ENCODE results near the gene UBE2Q2.

- TF ChIP-seq, protein P1, sequence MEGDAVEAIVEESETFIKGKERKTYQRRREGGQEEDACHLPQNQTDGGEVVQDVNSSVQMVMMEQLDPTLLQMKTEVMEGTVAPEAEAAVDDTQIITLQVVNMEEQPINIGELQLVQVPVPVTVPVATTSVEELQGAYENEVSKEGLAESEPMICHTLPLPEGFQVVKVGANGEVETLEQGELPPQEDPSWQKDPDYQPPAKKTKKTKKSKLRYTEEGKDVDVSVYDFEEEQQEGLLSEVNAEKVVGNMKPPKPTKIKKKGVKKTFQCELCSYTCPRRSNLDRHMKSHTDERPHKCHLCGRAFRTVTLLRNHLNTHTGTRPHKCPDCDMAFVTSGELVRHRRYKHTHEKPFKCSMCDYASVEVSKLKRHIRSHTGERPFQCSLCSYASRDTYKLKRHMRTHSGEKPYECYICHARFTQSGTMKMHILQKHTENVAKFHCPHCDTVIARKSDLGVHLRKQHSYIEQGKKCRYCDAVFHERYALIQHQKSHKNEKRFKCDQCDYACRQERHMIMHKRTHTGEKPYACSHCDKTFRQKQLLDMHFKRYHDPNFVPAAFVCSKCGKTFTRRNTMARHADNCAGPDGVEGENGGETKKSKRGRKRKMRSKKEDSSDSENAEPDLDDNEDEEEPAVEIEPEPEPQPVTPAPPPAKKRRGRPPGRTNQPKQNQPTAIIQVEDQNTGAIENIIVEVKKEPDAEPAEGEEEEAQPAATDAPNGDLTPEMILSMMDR (IDR thresholded peaks at IDR 0.05): no peak
- no peak for TF ChIP-seq POLR2AphosphoS5 (IDR thresholded peaks at IDR 0.05; ENCODE audit: insufficient read depth in 1 of 2, low read depth in 1 of 2)
These were observed 24.8 kb downstream of the UBE2Q2 start for GRCh38 chr15:75868019-75868418.

Measured in vagina (tissue), 2 donors.